Measurements from ENCODE around the gene REPS1.

The REPS1 gene

DNA sequence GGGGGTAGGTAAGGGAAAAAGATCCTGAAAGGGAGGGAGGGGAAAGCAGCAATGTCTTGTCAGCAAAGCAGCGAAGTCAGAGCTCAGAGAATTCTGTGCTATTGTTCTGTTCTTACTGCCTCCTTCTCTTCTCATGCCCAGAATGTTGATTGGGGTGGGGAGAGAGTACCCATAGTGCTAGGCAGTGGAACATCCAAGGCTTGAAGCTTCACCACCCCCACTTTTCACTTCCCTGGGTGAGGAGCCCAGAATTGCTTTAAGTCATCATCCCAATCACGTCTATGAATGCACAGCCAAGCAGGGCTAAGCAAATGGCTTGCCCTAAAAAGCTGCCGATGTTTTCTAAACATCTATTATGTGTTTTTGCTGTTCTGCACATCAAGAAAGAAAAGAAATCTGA is 16.5 kb downstream of the REPS1 start:
- H4K8ac ChIP-seq (ENCODE audit: low read depth, low read length) = no peak overlapping the region
- no peak overlapping the region for H2BK15ac ChIP-seq (replicated peaks; ENCODE audit: low read depth)
- no peak overlapping the region for H3K4me2 ChIP-seq (ENCODE audit: low read length)
- no peak overlapping the region for H4K5ac ChIP-seq (ENCODE audit: low read length)
- no peak overlapping the region for H2AK5ac ChIP-seq (ENCODE audit: low read length)
- H3K18ac ChIP-seq (ENCODE audit: low read length) = peak overlapping the region; percentile 22
- no peak overlapping the region for H2BK5ac ChIP-seq (ENCODE audit: low read length)
- no peak overlapping the region for H3K56ac ChIP-seq (ENCODE audit: low read length)
- no peak overlapping the region for H3K23ac ChIP-seq (ENCODE audit: low read length)
- WGBS (ENCODE audit: extremely low coverage, insufficient coverage, low lambda C conversion rate) = no CpG with 5 or more reads among the region's 3 CpGs
- peaks cover 8% of the 10 kb centered on the region for H3K4me1 ChIP-seq (ENCODE audit: control insufficient read depth, low read depth, low read length)
- no peak overlapping the region for H2BK120ac ChIP-seq (ENCODE audit: low read depth, low read length)
- H3K4ac ChIP-seq (ENCODE audit: low read depth, low read length) = peak overlapping the region; percentile 9
- no peak overlapping the region for H3K9ac ChIP-seq (ENCODE audit: low read length)
- H3K4me3 ChIP-seq (ENCODE audit: low read length) = no peak overlapping the region
- peaks cover 54% of the 10 kb centered on the region for H3K79me2 ChIP-seq (ENCODE audit: control insufficient read depth, insufficient read depth, low read length)
- no peak overlapping the region for H3K27ac ChIP-seq (ENCODE audit: low read depth, low read length)
- no peaks in the 10 kb centered on the region for H3K27me3 ChIP-seq (ENCODE audit: insufficient read depth, low read length, poor library complexity)
- no peaks in the 10 kb centered on the region for H3K36me3 ChIP-seq (ENCODE audit: control insufficient read depth, insufficient read depth, low read length)
- DNase-seq = peak; percentile 67
- H3K79me1 ChIP-seq (ENCODE audit: low read length) = peaks cover 2% of the 10 kb centered on the region

DNA sequence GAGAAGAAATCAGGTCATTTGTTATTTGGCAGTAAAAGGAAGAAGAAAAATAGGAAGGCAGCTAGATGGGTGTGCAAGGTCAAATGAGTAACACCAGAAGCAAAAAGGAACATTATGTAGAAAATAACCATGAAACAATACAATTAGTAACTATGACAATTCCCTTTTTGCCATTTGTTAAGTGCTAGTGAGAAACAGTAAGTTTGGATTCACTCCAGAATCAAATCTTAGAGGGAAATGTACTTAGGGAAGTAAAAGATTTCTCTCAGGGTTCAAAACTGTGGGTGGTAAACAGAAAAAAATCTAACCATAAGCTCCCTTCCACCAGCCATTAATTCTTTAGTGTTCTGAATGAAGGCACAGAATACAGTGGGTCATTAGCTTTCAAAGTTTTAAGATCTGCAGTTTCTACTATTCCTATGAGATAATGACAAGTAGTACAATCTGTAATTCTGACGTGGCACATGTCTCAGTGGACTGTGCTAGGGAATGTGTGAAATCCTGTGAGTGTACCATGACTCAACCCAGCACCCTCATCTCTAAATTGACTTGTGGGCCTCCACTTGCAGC is 17.1 kb downstream of the REPS1 start:
- Histone ChIP-seq H3K18ac (ENCODE audit: low read length) (no peak overlapping the region), H3K23ac (ENCODE audit: low read length) (no peak overlapping the region), H3K79me1 (ENCODE audit: low read length) (peaks cover 3% of the 10 kb centered on the region), H3K79me2 (ENCODE audit: control insufficient read depth, insufficient read depth, low read length) (peaks cover 55% of the 10 kb centered on the region), H3K4ac (ENCODE audit: low read depth, low read length) (no peak overlapping the region), H4K8ac (ENCODE audit: low read depth, low read length) (no peak overlapping the region), H3K56ac (ENCODE audit: low read length) (no peak overlapping the region), H3K4me1 (ENCODE audit: control insufficient read depth, low read depth, low read length) (peaks cover 8% of the 10 kb centered on the region), H2BK5ac (ENCODE audit: low read length) (no peak overlapping the region), H2AK5ac (ENCODE audit: low read length) (no peak overlapping the region), H2BK15ac (replicated peaks; ENCODE audit: low read depth) (no peak overlapping the region), H3K4me2 (ENCODE audit: low read length) (no peak overlapping the region), H3K27ac (ENCODE audit: low read depth, low read length) (no peak overlapping the region), H4K5ac (ENCODE audit: low read length) (no peak overlapping the region), H3K36me3 (ENCODE audit: control insufficient read depth, insufficient read depth, low read length) (no peaks in the 10 kb centered on the region), H3K4me3 (ENCODE audit: low read length) (no peak overlapping the region), H3K27me3 (ENCODE audit: insufficient read depth, low read length, poor library complexity) (no peaks in the 10 kb centered on the region), H2BK120ac (ENCODE audit: low read depth, low read length) (no peak overlapping the region), H3K9ac (ENCODE audit: low read length) (no peak overlapping the region)
- WGBS (ENCODE audit: extremely low coverage, insufficient coverage, low lambda C conversion rate) = no CpG with 5 or more reads among the region's 1 CpG
- DNase-seq = no peak

DNA sequence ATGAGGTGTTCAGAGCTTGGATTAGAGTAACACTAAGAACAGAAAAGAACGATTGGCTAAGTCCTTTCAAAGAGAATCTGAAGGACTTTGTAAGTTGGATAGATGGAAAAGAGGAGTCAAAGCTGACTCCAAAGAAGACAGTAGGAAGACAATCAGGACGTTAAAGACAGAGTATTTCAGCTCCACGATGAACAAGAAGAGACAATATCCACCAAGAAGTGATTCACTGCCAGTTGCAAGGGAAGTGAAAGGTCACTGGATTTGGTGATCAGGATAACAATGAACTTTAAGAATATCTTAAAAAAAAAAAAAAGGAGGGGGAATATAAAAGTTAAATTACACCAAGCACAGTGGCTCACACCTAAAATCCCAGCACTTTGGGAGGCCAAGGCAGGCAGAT is 17.9 kb downstream of the REPS1 start:
- no peak overlapping the region for H3K23ac ChIP-seq (ENCODE audit: low read length)
- no peak overlapping the region for H3K56ac ChIP-seq (ENCODE audit: low read length)
- no peak overlapping the region for H3K4me2 ChIP-seq (ENCODE audit: low read length)
- H3K18ac ChIP-seq (ENCODE audit: low read length) = no peak overlapping the region
- H2BK5ac ChIP-seq (ENCODE audit: low read length) = no peak overlapping the region
- no peak overlapping the region for H2AK5ac ChIP-seq (ENCODE audit: low read length)
- no peak overlapping the region for H3K9ac ChIP-seq (ENCODE audit: low read length)
- DNase-seq = no peak
- no peaks in the 10 kb centered on the region for H3K36me3 ChIP-seq (ENCODE audit: control insufficient read depth, insufficient read depth, low read length)
- H3K27me3 ChIP-seq (ENCODE audit: insufficient read depth, low read length, poor library complexity) = no peaks in the 10 kb centered on the region
- peak overlapping the region; percentile 28 for H4K8ac ChIP-seq (ENCODE audit: low read depth, low read length)
- H2BK15ac ChIP-seq (replicated peaks; ENCODE audit: low read depth) = no peak overlapping the region
- H3K4me1 ChIP-seq (ENCODE audit: control insufficient read depth, low read depth, low read length) = peaks cover 8% of the 10 kb centered on the region
- H3K4ac ChIP-seq (ENCODE audit: low read depth, low read length) = no peak overlapping the region
- peaks cover 4% of the 10 kb centered on the region for H3K79me1 ChIP-seq (ENCODE audit: low read length)
- no peak overlapping the region for H3K4me3 ChIP-seq (ENCODE audit: low read length)
- H3K79me2 ChIP-seq (ENCODE audit: control insufficient read depth, insufficient read depth, low read length) = peaks cover 59% of the 10 kb centered on the region
- H3K27ac ChIP-seq (ENCODE audit: low read depth, low read length) = no peak overlapping the region
- no peak overlapping the region for H4K5ac ChIP-seq (ENCODE audit: low read length)
- H2BK120ac ChIP-seq (ENCODE audit: low read depth, low read length) = no peak overlapping the region
- no CpG with 5 or more reads among the region's 3 CpGs for WGBS (ENCODE audit: extremely low coverage, insufficient coverage, low lambda C conversion rate)

DNA sequence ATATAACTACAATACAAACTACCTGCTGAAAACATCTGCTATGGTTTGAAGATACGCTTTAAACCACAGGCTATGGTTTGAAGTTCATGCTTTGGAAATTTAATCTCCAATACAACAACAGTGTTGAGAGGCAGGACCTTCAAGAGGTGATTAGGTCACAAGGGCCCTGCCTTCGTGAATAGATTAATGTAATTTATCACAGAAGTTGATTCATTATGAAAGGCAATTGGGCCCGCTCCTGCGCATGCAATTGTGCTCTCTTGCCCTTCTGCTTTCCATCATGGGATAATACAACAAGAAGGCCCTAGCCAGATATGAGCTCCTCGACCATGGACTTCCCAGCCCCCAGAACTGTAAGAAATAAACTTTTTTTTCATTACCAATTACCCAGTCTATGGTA is 21.2 kb downstream of the REPS1 start:
- DNase-seq = no peak
- no peak overlapping the region for H4K5ac ChIP-seq (ENCODE audit: low read length)
- no peaks in the 10 kb centered on the region for H3K36me3 ChIP-seq (ENCODE audit: control insufficient read depth, insufficient read depth, low read length)
- no peak overlapping the region for H3K4ac ChIP-seq (ENCODE audit: low read depth, low read length)
- no peak overlapping the region for H2BK5ac ChIP-seq (ENCODE audit: low read length)
- WGBS (ENCODE audit: extremely low coverage, insufficient coverage, low lambda C conversion rate) = no CpG with 5 or more reads among the region's 5 CpGs
- no peak overlapping the region for H3K27ac ChIP-seq (ENCODE audit: low read depth, low read length)
- no peak overlapping the region for H3K23ac ChIP-seq (ENCODE audit: low read length)
- H3K56ac ChIP-seq (ENCODE audit: low read length) = no peak overlapping the region
- no peak overlapping the region for H3K18ac ChIP-seq (ENCODE audit: low read length)
- H3K27me3 ChIP-seq (ENCODE audit: insufficient read depth, low read length, poor library complexity) = no peaks in the 10 kb centered on the region
- H3K79me2 ChIP-seq (ENCODE audit: control insufficient read depth, insufficient read depth, low read length) = peaks cover 46% of the 10 kb centered on the region
- H3K4me1 ChIP-seq (ENCODE audit: control insufficient read depth, low read depth, low read length) = peaks cover 4% of the 10 kb centered on the region
- H3K4me2 ChIP-seq (ENCODE audit: low read length) = no peak overlapping the region
- H3K9ac ChIP-seq (ENCODE audit: low read length) = no peak overlapping the region
- no peak overlapping the region for H4K8ac ChIP-seq (ENCODE audit: low read depth, low read length)
- H3K79me1 ChIP-seq (ENCODE audit: low read length) = peaks cover 5% of the 10 kb centered on the region
- H2BK15ac ChIP-seq (replicated peaks; ENCODE audit: low read depth) = no peak overlapping the region
- no peak overlapping the region for H2AK5ac ChIP-seq (ENCODE audit: low read length)
- no peak overlapping the region for H2BK120ac ChIP-seq (ENCODE audit: low read depth, low read length)
- H3K4me3 ChIP-seq (ENCODE audit: low read length) = no peak overlapping the region

DNA sequence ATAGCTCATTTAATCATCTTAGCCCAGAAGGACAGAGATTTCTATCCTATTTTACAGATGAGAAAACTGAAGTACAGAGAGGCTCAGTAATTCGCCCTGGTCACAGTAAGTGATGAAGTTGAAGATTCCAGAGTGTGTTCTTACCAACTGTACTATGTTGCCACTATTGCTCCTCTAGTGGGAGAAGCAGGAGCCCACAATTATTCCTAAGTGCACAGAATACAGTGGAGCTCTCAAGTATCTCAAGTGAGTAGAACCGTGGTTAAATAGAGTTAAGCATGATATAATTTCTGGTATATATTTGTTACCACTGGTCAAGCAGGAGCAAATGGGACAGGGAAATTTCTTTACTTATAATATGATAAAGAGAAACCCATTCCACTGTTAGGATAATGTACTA is 22.1 kb downstream of the REPS1 start:
- no peak overlapping the region for H3K23ac ChIP-seq (ENCODE audit: low read length)

DNA sequence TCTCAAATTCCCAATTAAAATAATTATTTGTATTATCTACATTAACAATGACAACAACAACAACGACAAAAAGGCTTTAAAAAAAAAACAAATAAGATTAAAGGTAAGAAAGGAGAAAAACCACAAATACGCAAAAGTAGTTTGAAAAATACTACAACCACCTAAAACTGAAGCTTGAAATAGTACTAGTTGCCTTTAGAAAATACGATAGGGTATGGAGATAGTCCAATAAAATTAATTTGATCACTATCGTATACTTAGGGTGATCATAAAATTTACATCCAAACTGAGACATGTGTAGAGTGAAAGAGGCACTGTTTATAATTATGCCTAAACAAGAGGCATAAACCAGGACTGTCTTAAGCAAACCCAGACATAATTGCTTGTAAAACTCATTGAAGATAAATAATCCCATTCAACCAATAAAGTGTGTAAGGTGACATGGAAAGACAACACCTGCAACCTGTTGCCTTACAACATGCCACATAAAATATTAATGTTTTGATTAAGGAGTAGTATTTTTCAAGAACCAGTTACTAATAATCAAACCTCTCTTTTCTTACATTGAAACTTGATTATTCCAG is 22.7 kb downstream of the REPS1 start:
- Histone ChIP-seq H3K4me2 (ENCODE audit: low read length) (no peak overlapping the region), H2BK5ac (ENCODE audit: low read length) (no peak overlapping the region), H3K18ac (ENCODE audit: low read length) (no peak overlapping the region), H3K4me3 (ENCODE audit: low read length) (no peak overlapping the region), H3K27ac (ENCODE audit: low read depth, low read length) (no peak overlapping the region), H3K4me1 (ENCODE audit: control insufficient read depth, low read depth, low read length) (no peaks in the 10 kb centered on the region), H3K79me1 (ENCODE audit: low read length) (peaks cover 6% of the 10 kb centered on the region), H4K8ac (ENCODE audit: low read depth, low read length) (no peak overlapping the region), H2BK15ac (replicated peaks; ENCODE audit: low read depth) (no peak overlapping the region), H3K79me2 (ENCODE audit: control insufficient read depth, insufficient read depth, low read length) (peaks cover 40% of the 10 kb centered on the region), H4K5ac (ENCODE audit: low read length) (no peak overlapping the region), H3K27me3 (ENCODE audit: insufficient read depth, low read length, poor library complexity) (no peaks in the 10 kb centered on the region), H3K9ac (ENCODE audit: low read length) (no peak overlapping the region), H3K36me3 (ENCODE audit: control insufficient read depth, insufficient read depth, low read length) (no peaks in the 10 kb centered on the region), H2BK120ac (ENCODE audit: low read depth, low read length) (no peak overlapping the region), H2AK5ac (ENCODE audit: low read length) (no peak overlapping the region), H3K56ac (ENCODE audit: low read length) (no peak overlapping the region), H3K23ac (ENCODE audit: low read length) (no peak overlapping the region), H3K4ac (ENCODE audit: low read depth, low read length) (no peak overlapping the region)
- DNase-seq = no peak
- WGBS (ENCODE audit: extremely low coverage, insufficient coverage, low lambda C conversion rate) = no CpG with 5 or more reads among the region's 4 CpGs

More for the DNA sequence above, 22.1 kb downstream of the REPS1 start:
- Histone ChIP-seq H4K5ac (ENCODE audit: low read length) (no peak overlapping the region), H3K18ac (ENCODE audit: low read length) (no peak overlapping the region), H2AK5ac (ENCODE audit: low read length) (no peak overlapping the region), H3K4me3 (ENCODE audit: low read length) (no peak overlapping the region), H4K8ac (ENCODE audit: low read depth, low read length) (no peak overlapping the region), H2BK120ac (ENCODE audit: low read depth, low read length) (no peak overlapping the region), H3K36me3 (ENCODE audit: control insufficient read depth, insufficient read depth, low read length) (no peaks in the 10 kb centered on the region), H3K27me3 (ENCODE audit: insufficient read depth, low read length, poor library complexity) (no peaks in the 10 kb centered on the region), H2BK15ac (replicated peaks; ENCODE audit: low read depth) (no peak overlapping the region), H3K27ac (ENCODE audit: low read depth, low read length) (no peak overlapping the region), H2BK5ac (ENCODE audit: low read length) (no peak overlapping the region), H3K79me1 (ENCODE audit: low read length) (peaks cover 6% of the 10 kb centered on the region), H3K4ac (ENCODE audit: low read depth, low read length) (no peak overlapping the region), H3K79me2 (ENCODE audit: control insufficient read depth, insufficient read depth, low read length) (peaks cover 44% of the 10 kb centered on the region), H3K4me1 (ENCODE audit: control insufficient read depth, low read depth, low read length) (no peaks in the 10 kb centered on the region), H3K56ac (ENCODE audit: low read length) (no peak overlapping the region), H3K9ac (ENCODE audit: low read length) (no peak overlapping the region), H3K4me2 (ENCODE audit: low read length) (no peak overlapping the region)
- no peak for DNase-seq
- WGBS (ENCODE audit: extremely low coverage, insufficient coverage, low lambda C conversion rate) = no CpG with 5 or more reads among the region's 2 CpGs

Measured in mesendoderm (in vitro differentiated cells).